Embryonic facial prominence (tissue), 1 donor: ENCODE data around the gene CTLA4.
"Not testable (repeated sequence)": the region's sequence is repeated elsewhere in the genome, so short reads cannot be mapped to it uniquely, and the experiment has no call there.

Experiments
- DNase-seq: peaks from one replicate; pipeline ENCODE4 v3.0.0-alpha.2; 2016; ENCODE audit errors: extremely low spot score

CTLA4 gene

GRCh38 chr2:203857656-203858055 is 9.9 kb upstream of the CTLA4 start:
- DNase-seq: no peak

- DNase-seq: no peak
Measured at GRCh38 chr2:203858176-203858575, 9.4 kb upstream of the CTLA4 start.

DNA sequence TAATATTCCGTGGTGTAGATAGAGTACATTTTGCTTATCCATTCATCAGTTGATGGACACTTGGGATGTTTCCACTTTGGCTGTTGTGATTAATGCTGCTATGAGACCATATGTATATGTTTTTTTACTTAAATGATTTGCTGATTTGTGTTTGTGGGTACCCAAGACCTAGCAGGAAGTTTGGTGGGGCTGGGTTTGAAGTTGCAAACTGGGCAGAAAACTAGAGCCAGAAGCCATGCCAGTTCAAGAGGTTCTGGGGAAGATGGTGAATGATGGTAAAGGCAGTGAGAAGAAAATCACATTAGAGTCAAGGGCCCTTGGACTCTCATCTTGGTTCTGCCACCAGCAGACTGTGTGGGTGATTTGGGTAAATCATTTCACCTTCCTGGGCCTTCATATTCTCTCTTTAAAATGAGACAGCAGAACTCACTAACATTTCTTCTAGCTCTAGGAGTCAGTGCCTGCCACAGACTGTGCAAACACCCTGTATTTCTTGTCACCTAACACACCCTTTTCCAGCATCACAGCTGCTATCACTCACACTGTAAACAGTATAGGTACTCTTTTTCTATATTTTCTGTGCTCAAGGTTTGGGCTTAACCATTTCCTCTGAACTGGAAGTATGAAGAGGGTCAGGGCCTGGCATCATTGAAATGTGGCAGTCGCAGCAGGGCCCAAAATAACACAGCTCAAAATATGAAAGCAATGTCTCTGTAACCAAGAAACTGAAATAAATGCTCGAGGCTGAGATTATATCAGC is 8.4 kb upstream of the CTLA4 start:
- no peak for DNase-seq

DNA sequence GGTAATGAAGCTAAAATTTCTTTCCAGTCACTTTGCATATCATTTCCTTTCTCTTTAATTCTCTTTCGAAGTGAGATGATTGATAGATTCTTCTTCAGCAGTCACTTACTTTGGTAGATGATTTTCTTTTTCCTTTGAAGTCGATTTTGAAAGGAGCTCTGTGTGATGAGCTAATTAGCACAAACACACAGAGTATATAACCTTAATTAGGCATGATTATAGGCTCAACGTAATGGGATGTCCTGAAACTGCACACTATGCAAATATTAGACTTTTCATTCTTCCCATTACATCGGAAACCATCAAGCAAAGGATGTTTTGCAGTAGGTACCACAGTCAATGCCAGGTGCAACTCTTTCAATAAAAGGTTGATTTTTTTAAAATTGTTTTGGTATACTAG is 6.4 kb upstream of the CTLA4 start:
- no peak for DNase-seq

GRCh38 chr2:203861607-203862006 is 6.0 kb upstream of the CTLA4 start:
- no peak for DNase-seq

- DNase-seq: no peak
Measured at GRCh38 chr2:203869223-203870042, 1.9 kb downstream of the CTLA4 start.

GRCh38 chr2:203870481-203870880 is 2.9 kb downstream of the CTLA4 start:
- DNase-seq: no peak

GRCh38 chr2:203870941-203871340 is 3.4 kb downstream of the CTLA4 start:
- DNase-seq: no peak

DNA sequence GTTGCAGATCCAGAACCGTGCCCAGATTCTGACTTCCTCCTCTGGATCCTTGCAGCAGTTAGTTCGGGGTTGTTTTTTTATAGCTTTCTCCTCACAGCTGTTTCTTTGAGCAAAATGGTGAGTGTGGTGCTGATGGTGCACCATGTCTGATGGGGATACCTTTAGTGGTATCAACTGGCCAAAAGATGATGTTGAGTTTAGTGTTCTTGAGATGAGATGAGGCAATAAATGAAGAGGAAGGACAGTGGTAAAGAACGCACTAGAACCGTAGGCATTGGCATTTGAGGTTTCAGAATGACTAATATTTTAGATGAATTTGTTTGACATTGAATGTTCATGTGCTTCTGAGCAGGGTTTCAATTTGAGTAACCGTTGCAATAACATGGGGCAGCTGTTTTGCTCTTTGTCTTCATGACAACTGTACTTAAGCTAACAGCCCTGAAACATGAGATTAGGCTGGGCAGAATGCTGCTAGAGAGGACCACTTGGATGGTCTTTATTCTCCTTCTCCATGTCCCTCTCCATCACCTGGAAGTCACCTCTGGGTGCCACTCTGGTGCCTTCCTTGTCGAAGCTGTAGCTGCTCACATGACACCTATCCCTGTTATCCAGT is 3.9 kb downstream of the CTLA4 start:
- no peak for DNase-seq

DNA sequence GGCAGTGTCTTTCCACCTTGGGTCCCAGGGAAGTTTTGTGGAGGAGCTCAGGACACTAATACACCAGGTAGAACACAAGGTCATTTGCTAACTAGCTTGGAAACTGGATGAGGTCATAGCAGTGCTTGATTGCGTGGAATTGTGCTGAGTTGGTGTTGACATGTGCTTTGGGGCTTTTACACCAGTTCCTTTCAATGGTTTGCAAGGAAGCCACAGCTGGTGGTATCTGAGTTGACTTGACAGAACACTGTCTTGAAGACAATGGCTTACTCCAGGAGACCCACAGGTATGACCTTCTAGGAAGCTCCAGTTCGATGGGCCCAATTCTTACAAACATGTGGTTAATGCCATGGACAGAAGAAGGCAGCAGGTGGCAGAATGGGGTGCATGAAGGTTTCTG is 5.9 kb downstream of the CTLA4 start:
- no peak for DNase-seq

- no peak for DNase-seq
Measured at GRCh38 chr2:203873921-203874631, 6.5 kb downstream of the CTLA4 start.

DNA sequence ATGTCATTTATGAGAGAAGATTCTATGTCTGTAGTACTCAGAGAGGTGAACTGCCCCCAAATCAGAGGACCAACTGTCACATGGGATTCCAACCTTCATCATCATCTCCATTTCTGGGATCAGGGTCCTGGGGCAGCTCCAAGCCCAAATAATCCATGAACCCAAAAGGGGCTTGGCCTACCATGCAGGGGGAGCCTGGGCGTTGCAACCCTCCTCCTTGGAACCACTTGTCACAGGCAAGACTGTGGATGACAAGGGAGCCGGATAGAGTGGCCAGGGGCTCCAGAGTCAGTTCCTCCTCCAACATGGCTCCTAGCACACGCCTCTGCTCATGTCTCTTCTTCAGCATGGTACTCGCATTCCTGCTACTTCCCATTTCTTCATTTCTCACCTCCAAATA is 7.9 kb downstream of the CTLA4 start:
- no peak for DNase-seq

GRCh38 chr2:203876328-203876727 is 8.8 kb downstream of the CTLA4 start:
- DNase-seq: no peak

DNA sequence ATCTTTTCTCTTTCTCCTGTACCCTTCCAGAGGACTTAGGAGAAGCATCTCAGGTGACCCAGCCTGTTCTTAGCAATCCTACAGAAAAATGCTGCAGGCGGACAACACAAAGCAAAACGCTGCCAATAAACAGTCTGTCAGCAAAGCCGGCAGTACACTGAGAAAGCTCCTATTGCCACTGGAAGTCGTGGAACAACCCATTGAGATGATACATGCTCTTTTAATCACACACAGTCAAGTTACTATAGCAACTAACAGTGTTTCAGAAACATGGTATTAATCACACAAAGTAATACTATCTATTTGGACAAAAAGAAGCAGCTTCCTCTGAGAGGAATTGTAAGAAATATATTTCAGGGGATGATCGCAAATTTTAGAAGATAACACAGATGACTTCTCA is 10.5 kb downstream of the CTLA4 start:
- DNase-seq: no peak

DNA sequence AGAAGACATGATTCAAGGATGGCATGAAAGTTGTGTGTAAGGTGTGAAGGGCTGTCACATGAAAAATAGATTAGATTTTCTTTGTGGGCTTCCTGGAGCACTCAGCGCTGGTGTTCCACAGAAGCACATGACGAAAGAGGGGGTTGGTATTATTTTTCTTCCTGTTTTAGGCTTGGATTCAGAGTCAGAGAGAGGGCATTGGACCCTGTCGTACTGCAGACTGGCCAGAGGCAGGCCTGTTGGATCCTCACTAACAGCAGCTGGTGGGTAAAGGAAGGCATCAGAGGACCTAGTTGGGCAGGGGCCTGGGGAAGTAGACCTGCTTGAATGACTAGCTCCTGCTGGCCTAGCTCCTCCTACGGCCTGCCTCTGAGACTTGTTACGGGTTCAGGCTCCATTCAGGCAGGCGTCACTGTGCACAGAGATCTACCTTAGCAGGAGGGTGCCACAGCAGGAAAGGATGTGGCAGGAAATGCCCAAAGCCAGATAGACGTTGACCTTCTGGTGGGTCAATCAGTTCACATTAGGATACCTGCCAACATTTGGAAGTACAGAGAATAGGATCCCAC is 13.1 kb downstream of the CTLA4 start:
- DNase-seq: no peak

GRCh38 chr2:203881185-203881584 is 13.6 kb downstream of the CTLA4 start:
- not testable (repeated sequence) for DNase-seq

- no peak for DNase-seq
Measured at GRCh38 chr2:203882551-203882950, 15.0 kb downstream of the CTLA4 start.

- DNase-seq: no peak
Measured at GRCh38 chr2:203886661-203887151, 19.1 kb downstream of the CTLA4 start.

DNA sequence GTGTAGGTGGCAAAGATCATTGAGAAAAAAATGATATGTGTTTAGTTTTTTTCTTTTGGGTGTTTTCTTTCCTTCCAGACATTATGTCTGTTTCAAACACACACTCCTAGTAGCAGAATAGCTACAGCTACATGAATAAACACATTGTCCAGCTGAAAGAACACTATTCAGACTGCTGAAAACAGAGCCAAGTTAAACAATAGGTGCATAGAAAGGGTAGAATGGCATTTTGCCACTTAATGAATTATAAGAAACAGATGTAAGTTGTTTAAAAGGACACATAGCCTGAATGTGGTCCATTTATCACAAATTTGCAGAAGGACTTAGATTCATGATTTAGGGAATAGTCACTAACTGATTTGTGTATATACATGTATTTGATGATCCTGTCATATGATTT is 20.1 kb downstream of the CTLA4 start:
- DNase-seq: no peak

- no peak for DNase-seq
Measured at GRCh38 chr2:203889542-203889941, 22.0 kb downstream of the CTLA4 start.

DNA sequence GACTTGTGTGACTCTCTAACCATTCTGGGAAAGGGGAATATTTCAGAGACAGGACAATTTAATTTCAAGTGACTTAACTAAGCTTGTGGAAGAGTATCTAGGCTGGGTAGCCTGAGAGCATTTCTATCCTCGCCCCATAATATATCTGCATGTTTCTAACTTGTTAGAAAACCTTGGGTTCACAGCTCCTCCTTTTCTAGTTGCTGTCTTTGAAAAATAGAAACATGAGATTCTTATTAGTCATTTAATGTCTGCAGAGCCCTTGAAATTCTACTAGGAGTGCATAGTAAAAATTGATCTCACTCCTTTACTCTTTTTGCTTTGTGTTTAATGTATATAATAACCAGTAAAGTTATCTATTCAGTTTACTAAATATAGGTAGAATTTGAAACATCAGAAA is 22.4 kb downstream of the CTLA4 start:
- no peak for DNase-seq

DNA sequence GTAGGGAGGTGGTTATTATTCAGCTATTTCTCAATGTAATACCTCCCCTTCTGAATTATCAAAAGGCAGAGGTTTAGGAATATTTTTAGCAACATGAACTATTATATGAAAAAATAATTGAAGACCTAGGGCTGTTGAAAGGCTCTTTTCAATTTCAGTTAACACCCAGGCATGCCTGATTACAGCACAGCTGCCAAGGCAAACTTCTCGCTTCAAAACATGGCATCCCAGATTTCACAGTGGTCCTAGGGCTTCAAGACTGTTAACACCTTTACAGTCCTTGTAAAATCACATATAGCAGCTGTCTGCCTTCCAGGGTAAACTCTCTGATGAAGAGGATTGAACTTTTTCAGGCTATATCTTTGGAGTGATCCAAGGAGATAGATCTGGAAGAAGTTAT is 23.2 kb downstream of the CTLA4 start:
- DNase-seq: no peak
